Measurements from ENCODE around the gene EAF2.

GRCh38 chr3:121878411-121878810 is 43.4 kb downstream of the EAF2 start:
- TF ChIP-seq CTCF (IDR thresholded peaks at IDR 0.05) (no peak), ZFX (IDR thresholded peaks at IDR 0.05; ENCODE audit: borderline replicate concordance) (no peak)
